GM21825 (cell line): ENCODE results near the gene SCG3.

Source experiments
- ATAC-seq: cut with Tn5 transposase; IDR thresholded peaks from one replicate; pipeline ENCODE4 v1.9.1; 2021; ENCODE audit warnings: mild to moderate bottlenecking, moderate library complexity; ENCODE audit not compliant: unreplicated experiment

The SCG3 gene

GRCh38 chr15:51726302-51727073, 45.2 kb downstream of the SCG3 start:
- peak; percentile 85 for ATAC-seq

GRCh38 chr15:51727141-51727897, 46.0 kb downstream of the SCG3 start:
- no peak for ATAC-seq

GRCh38 chr15:51731549-51732267, 50.4 kb downstream of the SCG3 start:
- peak; percentile 49 for ATAC-seq

GRCh38 chr15:51732646-51733045, 51.3 kb downstream of the SCG3 start:
- no peak for ATAC-seq

GRCh38 chr15:51735228-51736010, 54.1 kb downstream of the SCG3 start:
- ATAC-seq: no peak

- peak; percentile 19 for ATAC-seq
Measured at GRCh38 chr15:51736069-51736468, 54.8 kb downstream of the SCG3 start.

GRCh38 chr15:51736751-51737521, 55.6 kb downstream of the SCG3 start:
- peak; percentile 24 for ATAC-seq

GRCh38 chr15:51737522-51738305, 56.4 kb downstream of the SCG3 start, which contains the start of gene LYSMD2:
Gene LYSMD2, minus strand, starts transcription at chr15:51737655. Its CDS starts 33 bp downstream, at chr15:51737622.
- peak; percentile 38 for ATAC-seq

GRCh38 chr15:51738553-51738952, 57.2 kb downstream of the SCG3 start:
- no peak for ATAC-seq

- ATAC-seq: no peak
Measured at GRCh38 chr15:51739061-51739712, 57.9 kb downstream of the SCG3 start.

- no peak for ATAC-seq
Measured at GRCh38 chr15:51749307-51749706, 68.0 kb downstream of the SCG3 start.

- ATAC-seq: no peak
Measured at GRCh38 chr15:51750186-51750585, 68.9 kb downstream of the SCG3 start.

GRCh38 chr15:51750792-51751696, 69.7 kb downstream of the SCG3 start, which contains the start of gene TMOD2:
Gene TMOD2, plus strand, starts transcription at chr15:51751597. Its CDS starts 14,845 bp downstream, at chr15:51766442.
- ATAC-seq: peak; percentile 70

GRCh38 chr15:51751697-51752683, 70.7 kb downstream of the SCG3 start:
- peak; percentile 33 for ATAC-seq

GRCh38 chr15:51752888-51753287, 71.6 kb downstream of the SCG3 start:
- no peak for ATAC-seq

GRCh38 chr15:51754267-51754666, 73.0 kb downstream of the SCG3 start:
- no peak for ATAC-seq
